Panc1 (cell line): Measurements from ENCODE around the gene ZCCHC24. TPM values are rescaled to one million over a fixed set of nuclear protein-coding genes. Genes with fewer than 3 reads are reported as not detected.
A peak's percentile ranks its signal among the peaks of the same experiment; 100 is the strongest.

Source experiments
- ATAC-seq: fragments of 200-7000 bp; cut with Tn5 transposase; 2 replicates; pipeline ENCODE4 v1.9.1; 2020; ENCODE audit warnings: mild to moderate bottlenecking, moderate library complexity
- BruUV-seq: library from RNA; stranded (reverse); fragments of 400-500 nt; replicated peaks from 2 replicates; lab custom pipeline; 2021; lab: Mats Ljungman, UMichigan
- CTCF ChIA-PET: fragments of 300-600 bp; sonication (Branson Sonifier 250); formaldehyde crosslinking; loops from one replicate; lab custom pipeline; 2022; ENCODE audit warnings: antibody characterized with exemption; lab: Charles Lee
- POLR2A ChIA-PET: fragments of 300-600 bp; sonication (Branson Sonifier 250); formaldehyde crosslinking; loops from one replicate; lab custom pipeline; 2022; ENCODE audit warnings: antibody characterized with exemption; lab: Charles Lee
- DNase-seq: peaks from one replicate; pipeline ENCODE4 v3.0.0-alpha.2; 2010; ENCODE audit warnings: low read depth, low spot score
- H3K27ac ChIP-seq: 2 replicates; pipeline ENCODE4 v1.5.1; 2011; ENCODE audit warnings: mild to moderate bottlenecking, low read length, inconsistent platforms
- H3K27me3 ChIP-seq: fragments of 200-500 bp; sonication (Bioruptor generic); 2 replicates; pipeline ENCODE4 v1.6.0; 2014; ENCODE audit warnings: low read length, inconsistent platforms; ENCODE audit not compliant: control insufficient read depth, insufficient read depth
- H3K36me3 ChIP-seq: fragments of 200-500 bp; sonication (Bioruptor generic); 2 replicates; pipeline ENCODE4 v1.5.1; 2014; ENCODE audit warnings: inconsistent platforms, mild to moderate bottlenecking, low read length, moderate library complexity; ENCODE audit not compliant: control insufficient read depth, insufficient read depth
- H3K4me1 ChIP-seq: 2 replicates; pipeline ENCODE4 v1.5.1; 2011; ENCODE audit warnings: inconsistent platforms, mild to moderate bottlenecking, low read length, moderate library complexity; ENCODE audit not compliant: control insufficient read depth, insufficient read depth
- H3K4me3 ChIP-seq, 2 experiments: 2 replicates each; pipeline ENCODE4 v1.5.1; 2011 to 2012; ENCODE audit warnings: low read depth in 2 of 2, low read length in 2 of 2, mild to moderate bottlenecking in 2 of 2, inconsistent platforms in 1 of 2, moderate library complexity in 1 of 2
- H3K9me3 ChIP-seq: fragments of 200-500 bp; sonication (Bioruptor generic); 2 replicates; pipeline ENCODE4 v1.5.1; 2014; ENCODE audit warnings: low read depth, mild to moderate bottlenecking, inconsistent platforms, low read length, moderate library complexity; ENCODE audit not compliant: control insufficient read depth, insufficient read depth
- POLR2AphosphoS5 ChIP-seq: IDR thresholded peaks from 2 replicates; pipeline ENCODE4 v1.6.1; 2012; ENCODE audit warnings: mild to moderate bottlenecking, low read depth, low read length, moderate library complexity
- SIN3A ChIP-seq: IDR thresholded peaks from 2 replicates; pipeline ENCODE4 v1.6.1; 2012; ENCODE audit warnings: low read depth, mild to moderate bottlenecking, low read length, moderate library complexity, borderline replicate concordance; ENCODE audit not compliant: insufficient read depth
- TCF7L2 ChIP-seq: IDR thresholded peaks from 2 replicates; pipeline ENCODE4 v1.6.1; 2011; ENCODE audit warnings: mild to moderate bottlenecking, low read depth, low read length, inconsistent platforms
- in situ Hi-C: cut with HindIII; loops from 2 replicates; pipeline ENCODE4 v1.10.0; 2016; ENCODE audit warnings: low sequenced_read_pairs, low pct_unique_long_range_greater_than_20kb
- intact Hi-C: fragments of 100-400 bp; cut with micrococcal nuclease; formaldehyde crosslinking; loops from one replicate; pipeline ENCODE4 v1.10.0; 2022; ENCODE audit not compliant: unreplicated experiment
- total RNA-seq: library from RNA; stranded (reverse); gene quantifications from one replicate; pipeline ENCODE4 v1.2.1, GENCODE V29; 2021; ENCODE audit not compliant: unreplicated experiment
- TF ChIP-seq, protein P1 (sequence below), 2 experiments: IDR thresholded peaks; 2 replicates each; pipeline ENCODE4 v1.6.1; 2011 to 2012; ENCODE audit warnings: low read depth in 2 of 2, control low read depth in 1 of 2, low read length in 1 of 2, mild to moderate bottlenecking in 1 of 2, moderate library complexity in 1 of 2; ENCODE audit not compliant: insufficient read depth in 1 of 2
- TF ChIP-seq, protein P2 (sequence below): fragments of 450-650 bp; IDR thresholded peaks from 2 replicates; pipeline ENCODE4 v1.5.1; 2017; ENCODE audit warnings: mild to moderate bottlenecking

The ZCCHC24 gene
- total RNA-seq, 1 experiment from 2014 or later: 7.8 TPM

DNA sequence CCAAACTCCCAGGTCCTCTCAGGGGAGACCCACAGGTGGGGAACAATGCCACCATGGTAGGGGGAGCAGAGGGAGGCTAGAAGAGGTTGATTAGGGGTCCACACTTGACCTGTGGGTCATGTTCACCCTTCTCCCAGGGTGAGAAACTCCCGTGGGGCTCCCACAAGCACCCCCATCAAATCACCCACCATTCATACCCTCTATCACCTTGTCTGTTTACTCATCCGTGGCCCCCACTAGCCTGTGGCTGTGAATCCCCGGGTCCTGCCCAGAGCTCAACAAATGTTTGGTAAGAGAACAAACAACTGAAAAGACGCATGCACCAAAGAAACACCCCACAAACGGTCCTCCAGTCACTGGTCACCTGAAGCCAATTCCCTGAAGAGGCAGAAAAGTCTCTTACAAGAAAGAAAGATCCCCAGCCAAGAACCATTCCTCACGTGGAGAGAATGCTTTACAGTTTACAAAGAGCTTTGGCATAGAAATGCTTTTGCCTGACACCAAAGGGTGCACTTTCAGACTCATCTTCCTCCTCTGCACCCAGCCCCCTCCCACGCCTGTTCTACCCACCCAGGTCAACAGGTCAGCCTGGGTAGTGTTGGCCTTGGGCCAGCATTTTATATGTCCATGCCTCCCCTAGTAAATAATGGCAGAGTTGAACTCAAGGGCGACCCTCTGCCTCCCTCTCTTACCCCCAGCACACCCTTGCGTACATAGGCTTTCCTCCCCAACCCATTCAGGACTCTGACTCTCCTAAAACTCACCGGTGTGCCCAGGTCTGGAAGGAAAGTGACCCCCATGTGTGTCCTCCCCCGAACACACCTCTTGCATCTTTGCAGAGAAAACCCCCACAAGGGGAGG, 1.9 kb downstream of the ZCCHC24 start:
- in situ Hi-C loops (no loop called here), intact Hi-C loops (no loop called here)
- Histone ChIP-seq H3K27ac (peak overlapping the region; percentile 51), H3K4me1 (peaks cover 19% of the 10 kb centered on the region), H3K36me3 (no peaks in the 10 kb centered on the region; the same call in 1 of the 2 replicates), H3K27me3 (no peaks in the 10 kb centered on the region), H3K9me3 (no peaks in the 10 kb centered on the region), H3K4me3 (peak overlapping the region; percentile 60 to 63)
- ChIA-PET CTCF (no interaction called here), POLR2A (no interaction called here)
- TF ChIP-seq POLR2AphosphoS5 (no peak), SIN3A (no peak), TCF7L2 (no peak)
- TF ChIP-seq, protein P1, sequence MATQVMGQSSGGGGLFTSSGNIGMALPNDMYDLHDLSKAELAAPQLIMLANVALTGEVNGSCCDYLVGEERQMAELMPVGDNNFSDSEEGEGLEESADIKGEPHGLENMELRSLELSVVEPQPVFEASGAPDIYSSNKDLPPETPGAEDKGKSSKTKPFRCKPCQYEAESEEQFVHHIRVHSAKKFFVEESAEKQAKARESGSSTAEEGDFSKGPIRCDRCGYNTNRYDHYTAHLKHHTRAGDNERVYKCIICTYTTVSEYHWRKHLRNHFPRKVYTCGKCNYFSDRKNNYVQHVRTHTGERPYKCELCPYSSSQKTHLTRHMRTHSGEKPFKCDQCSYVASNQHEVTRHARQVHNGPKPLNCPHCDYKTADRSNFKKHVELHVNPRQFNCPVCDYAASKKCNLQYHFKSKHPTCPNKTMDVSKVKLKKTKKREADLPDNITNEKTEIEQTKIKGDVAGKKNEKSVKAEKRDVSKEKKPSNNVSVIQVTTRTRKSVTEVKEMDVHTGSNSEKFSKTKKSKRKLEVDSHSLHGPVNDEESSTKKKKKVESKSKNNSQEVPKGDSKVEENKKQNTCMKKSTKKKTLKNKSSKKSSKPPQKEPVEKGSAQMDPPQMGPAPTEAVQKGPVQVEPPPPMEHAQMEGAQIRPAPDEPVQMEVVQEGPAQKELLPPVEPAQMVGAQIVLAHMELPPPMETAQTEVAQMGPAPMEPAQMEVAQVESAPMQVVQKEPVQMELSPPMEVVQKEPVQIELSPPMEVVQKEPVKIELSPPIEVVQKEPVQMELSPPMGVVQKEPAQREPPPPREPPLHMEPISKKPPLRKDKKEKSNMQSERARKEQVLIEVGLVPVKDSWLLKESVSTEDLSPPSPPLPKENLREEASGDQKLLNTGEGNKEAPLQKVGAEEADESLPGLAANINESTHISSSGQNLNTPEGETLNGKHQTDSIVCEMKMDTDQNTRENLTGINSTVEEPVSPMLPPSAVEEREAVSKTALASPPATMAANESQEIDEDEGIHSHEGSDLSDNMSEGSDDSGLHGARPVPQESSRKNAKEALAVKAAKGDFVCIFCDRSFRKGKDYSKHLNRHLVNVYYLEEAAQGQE (IDR thresholded peaks at IDR 0.05; ENCODE audit: insufficient read depth in 1 of 2, low read depth in 2 of 2, low read length in 1 of 2): no peak
- DNase-seq (no peak), ATAC-seq (no peak)
- BruUV-seq: TSS peak; percentile 77

DNA sequence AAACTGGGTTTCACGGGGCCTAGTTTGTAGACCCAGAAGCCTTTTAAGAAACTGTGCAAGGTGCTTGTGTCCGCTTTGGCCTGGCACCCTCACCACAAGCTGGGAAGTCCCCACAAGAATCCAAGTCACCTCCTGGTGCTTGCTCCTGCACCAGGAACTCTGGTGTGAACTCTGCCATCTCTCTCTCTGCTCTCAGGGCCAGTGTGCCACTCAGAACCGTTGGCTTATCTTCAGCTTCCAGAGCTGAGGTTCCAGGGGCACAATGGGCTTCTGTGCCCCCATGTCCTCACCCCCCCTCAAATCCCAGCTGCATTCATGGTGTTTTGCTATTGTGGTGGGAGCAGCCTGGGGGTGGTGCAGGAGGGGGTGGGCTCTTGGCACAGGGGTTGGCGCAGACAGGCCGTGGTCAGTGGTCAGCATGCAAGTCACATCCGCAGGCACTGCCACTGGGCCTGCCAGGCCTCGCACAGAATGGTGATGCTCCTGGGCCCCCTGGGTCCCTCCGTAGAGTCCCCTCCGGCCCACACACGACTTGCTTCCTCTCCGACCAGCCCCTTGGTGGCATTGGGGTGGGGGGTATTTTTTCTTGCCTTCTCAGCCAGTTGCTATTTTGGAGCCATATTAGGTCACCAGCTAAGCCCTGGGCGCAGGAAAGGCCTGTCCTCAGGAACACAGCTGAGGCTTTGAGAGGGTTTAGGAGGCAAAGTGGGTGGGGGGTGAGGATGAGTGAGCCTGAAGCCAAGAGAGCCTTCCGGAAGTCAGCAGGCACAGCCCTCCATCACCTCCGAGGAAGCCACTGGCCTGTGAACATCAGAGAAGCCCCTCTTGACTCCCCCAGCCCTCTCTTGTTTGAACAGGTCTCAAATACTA, 3.0 kb downstream of the ZCCHC24 start:
- H3K4me1 ChIP-seq: peaks cover 19% of the 10 kb centered on the region
- H3K4me3 ChIP-seq: no peak overlapping the region
- ATAC-seq (no peak), DNase-seq (no peak)
- TF ChIP-seq, protein P2, sequence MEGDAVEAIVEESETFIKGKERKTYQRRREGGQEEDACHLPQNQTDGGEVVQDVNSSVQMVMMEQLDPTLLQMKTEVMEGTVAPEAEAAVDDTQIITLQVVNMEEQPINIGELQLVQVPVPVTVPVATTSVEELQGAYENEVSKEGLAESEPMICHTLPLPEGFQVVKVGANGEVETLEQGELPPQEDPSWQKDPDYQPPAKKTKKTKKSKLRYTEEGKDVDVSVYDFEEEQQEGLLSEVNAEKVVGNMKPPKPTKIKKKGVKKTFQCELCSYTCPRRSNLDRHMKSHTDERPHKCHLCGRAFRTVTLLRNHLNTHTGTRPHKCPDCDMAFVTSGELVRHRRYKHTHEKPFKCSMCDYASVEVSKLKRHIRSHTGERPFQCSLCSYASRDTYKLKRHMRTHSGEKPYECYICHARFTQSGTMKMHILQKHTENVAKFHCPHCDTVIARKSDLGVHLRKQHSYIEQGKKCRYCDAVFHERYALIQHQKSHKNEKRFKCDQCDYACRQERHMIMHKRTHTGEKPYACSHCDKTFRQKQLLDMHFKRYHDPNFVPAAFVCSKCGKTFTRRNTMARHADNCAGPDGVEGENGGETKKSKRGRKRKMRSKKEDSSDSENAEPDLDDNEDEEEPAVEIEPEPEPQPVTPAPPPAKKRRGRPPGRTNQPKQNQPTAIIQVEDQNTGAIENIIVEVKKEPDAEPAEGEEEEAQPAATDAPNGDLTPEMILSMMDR: no peak
- TF ChIP-seq SIN3A (no peak), POLR2AphosphoS5 (no peak), TCF7L2 (no peak)
- TF ChIP-seq, protein P1 (IDR thresholded peaks at IDR 0.05; ENCODE audit: insufficient read depth in 1 of 2, low read depth in 2 of 2, low read length in 1 of 2): no peak
- intact Hi-C loops: no loop called here
- POLR2A ChIA-PET: interaction anchor here (0.6 kb wide), 1 partner anchor 59 kb away, joined by 5 read pairs; no protein-coding TSS in a partner anchor
- no peaks in the 10 kb centered on the region for H3K9me3 ChIP-seq
- H3K27ac ChIP-seq: no peak overlapping the region
- no peaks in the 10 kb centered on the region for H3K27me3 ChIP-seq
- in situ Hi-C loops: no loop called here
- no peaks in the 10 kb centered on the region; the same call in 1 of the 2 replicates for H3K36me3 ChIP-seq
- CTCF ChIA-PET: no interaction called here
- no TSS peak for BruUV-seq
